OCI-M2 (cell line): Measurements from ENCODE around the gene OR7G3.

Source experiments
- DNase-seq: peaks from one replicate; lab custom pipeline; 2025; ENCODE audit not compliant: unreplicated experiment; lab: John Stamatoyannopoulos, UW

OR7G3 gene

DNA sequence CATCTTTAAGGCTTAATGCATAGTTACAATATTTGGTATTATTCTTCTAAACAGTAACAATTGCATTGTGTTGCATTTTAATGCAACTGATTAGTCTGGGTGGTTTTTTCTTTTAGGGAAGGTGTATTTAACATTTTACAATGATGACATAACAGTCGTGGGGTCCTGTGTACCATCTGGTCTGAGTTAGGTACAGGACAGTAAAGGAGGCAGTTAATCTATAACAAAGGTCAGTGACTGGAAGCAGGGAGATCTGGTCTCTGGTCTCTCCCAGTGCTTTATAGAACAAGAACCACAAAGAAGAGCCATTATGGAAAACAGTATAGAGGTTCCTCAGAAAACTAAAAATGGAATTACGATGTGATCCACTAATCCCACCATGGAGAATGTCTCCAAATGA lies 16.8 kb downstream of the OR7G3 start:
- no peak for DNase-seq

DNA sequence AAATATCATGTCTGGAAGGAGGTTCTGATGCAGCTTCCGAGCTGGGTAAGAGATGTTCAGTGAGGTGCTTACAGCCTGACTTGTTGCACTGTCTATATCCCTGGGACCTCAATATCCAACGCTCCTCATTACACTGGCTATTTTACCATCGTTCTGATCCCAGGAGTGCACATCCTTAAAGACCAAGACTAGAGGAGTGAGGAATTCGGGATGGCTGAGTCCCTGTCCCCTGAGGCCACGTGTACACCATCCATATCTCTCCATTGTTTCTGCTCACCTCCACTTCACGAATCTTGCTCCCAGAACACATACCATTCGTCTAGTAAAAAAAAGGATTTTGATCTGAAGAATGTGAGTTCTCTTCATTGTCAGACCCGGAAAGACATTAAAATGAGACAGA lies 19.4 kb downstream of the OR7G3 start, which contains the start of gene OR7G2:
OR7G2 (minus strand) TSS at position 101 of the 400 bp plus-strand sequence. CDS start 4,232 bp downstream, outside the sequence.
- no peak for DNase-seq

DNA sequence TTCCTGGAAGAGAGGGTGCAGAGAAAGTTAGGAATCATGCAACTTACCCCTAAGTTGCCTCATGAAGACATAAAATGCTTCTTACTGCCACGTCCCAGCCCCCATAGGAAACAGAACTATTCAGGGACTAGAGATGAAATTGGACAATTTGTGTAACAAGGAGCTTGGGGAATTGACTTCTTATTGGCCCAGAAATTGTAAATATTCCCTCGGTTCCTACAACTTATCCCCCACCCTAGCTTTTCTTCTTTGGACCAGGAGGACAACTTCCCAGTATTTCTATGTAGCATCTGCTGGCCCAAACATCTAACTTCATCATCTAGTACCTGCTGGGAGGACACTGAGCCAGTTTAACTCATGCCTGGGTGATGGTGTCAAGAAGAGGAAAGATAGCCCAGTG lies 40.0 kb downstream of the OR7G3 start, which contains the start of gene OR1M1:
OR1M1 (plus strand) TSS at position 301 of the 400 bp plus-strand sequence. CDS start 6,184 bp downstream, outside the sequence.
- DNase-seq: no peak

DNA sequence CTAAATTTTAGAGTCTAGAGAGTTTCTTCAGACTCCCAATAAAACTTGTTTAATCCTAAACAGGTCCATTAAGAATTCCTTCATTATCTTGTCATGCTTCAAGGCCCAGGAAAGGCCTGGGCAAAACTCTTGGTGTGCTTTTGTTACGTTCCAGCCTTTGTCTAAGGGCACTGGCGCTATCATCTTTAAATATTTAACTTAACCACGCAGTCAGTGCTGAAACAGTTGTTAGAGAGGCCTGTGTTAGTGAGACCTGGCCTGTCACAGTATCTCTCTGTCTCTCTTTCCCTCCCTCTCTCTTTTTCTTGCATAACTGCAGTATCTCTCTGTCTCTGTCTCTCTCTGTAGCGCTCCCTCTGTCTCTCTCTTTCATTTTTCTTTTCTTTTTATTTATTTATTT lies 48.1 kb downstream of the OR7G3 start:
- DNase-seq: no peak

DNA sequence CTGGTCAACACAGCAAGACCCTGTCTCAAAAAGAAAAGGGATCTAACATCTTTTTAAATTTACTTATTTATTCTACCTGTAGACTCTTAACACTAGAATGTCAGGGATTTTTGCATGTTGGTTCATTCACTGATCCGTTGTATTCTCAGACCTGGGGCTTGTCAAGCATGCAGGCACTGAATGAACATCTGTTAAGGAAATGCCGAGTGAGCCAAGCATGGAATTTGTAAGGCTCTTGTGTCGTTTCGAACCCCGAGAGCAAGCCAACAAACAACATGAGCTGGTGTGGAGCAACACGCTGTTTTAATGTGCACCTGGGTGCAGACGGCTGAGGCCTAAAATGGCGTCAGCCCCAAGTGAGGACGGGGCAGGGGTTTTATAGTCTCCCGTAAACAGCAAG lies 49.8 kb downstream of the OR7G3 start:
- DNase-seq: no peak
